ENCODE data around the gene DDX24.

GRCh38 chr14:94126419-94126677, 45.3 kb upstream of the DDX24 start:
- no peak for TF ChIP-seq CTCF (IDR thresholded peaks at IDR 0.05)
- TF ChIP-seq POLR2A (IDR thresholded peaks at IDR 0.05) = no peak

Measured in heart left ventricle (tissue), 13 donors.